A549 (cell line): Measurements from ENCODE around the gene HIPK1. TPM values are rescaled to one million over a fixed set of nuclear protein-coding genes. Genes with fewer than 3 reads are reported as not detected.

ENCODE experiments used
- ATAC-seq, 2 experiments: fragments of 200-7000 bp in 1 of 2; fragments of >200 bp in 1 of 2; cut with Nextera tagmentation in 1 of 2; cut with Tn5 transposase in 1 of 2; 3 replicates each; pipeline versions ENCODE4 v1.8.0 to v1.9.1; 2018 to 2020; ENCODE audit warnings: mild to moderate bottlenecking in 1 of 2, moderate library complexity in 1 of 2
- CTCF ChIA-PET: fragments of 300-600 bp; sonication (Branson Sonifier 250); formaldehyde crosslinking; extraction: SDS; loops from one replicate; lab custom pipeline; 2021; ENCODE audit warnings: antibody characterized with exemption, inconsistent platforms; lab: Yijun Ruan, JAX
- POLR2A ChIA-PET: fragments of 350-600 bp; formaldehyde crosslinking; extraction: SDS; loops from one replicate; lab custom pipeline; 2021; ENCODE audit warnings: antibody characterized with exemption, inconsistent platforms; lab: Yijun Ruan, JAX
- DNase-seq, 2 experiments: peaks; one replicate each; pipeline versions ENCODE4 v3.0.0 to v3.0.0-alpha.2; 2011 to 2016; ENCODE audit warnings: low read depth in 1 of 2, low spot score in 1 of 2
- FAIRE-seq: peaks from 2 replicates; lab custom pipeline; 2011; peaks lifted over from hg19 to GRCh38; lab: Jason Lieb, UNC
- H3K27ac ChIP-seq, 2 experiments: fragments of >200 bp; sonication (Bioruptor Twin); formaldehyde crosslinking; 3 replicates each; pipeline ENCODE4 v1.5.1; 2016 to 2017
- H3K4me1 ChIP-seq: fragments of >200 bp; sonication (Bioruptor Twin); formaldehyde crosslinking; 3 replicates; pipeline ENCODE4 v1.6.1; 2016
- H3K4me2 ChIP-seq: fragments of >200 bp; sonication (Bioruptor Twin); formaldehyde crosslinking; 3 replicates; pipeline ENCODE4 v1.6.1; 2016
- H3K4me3 ChIP-seq: fragments of >200 bp; sonication (Bioruptor Twin); formaldehyde crosslinking; 3 replicates; pipeline ENCODE4 v1.5.1; 2016
- H3K9me3 ChIP-seq: fragments of >200 bp; sonication (Bioruptor Twin); formaldehyde crosslinking; 3 replicates; pipeline ENCODE4 v1.6.1; 2016
- CBX8 ChIP-seq: fragments of 200-600 bp; sonication (generic); IDR thresholded peaks from 2 replicates; pipeline ENCODE4 v1.6.1; 2016
- CEBPB ChIP-seq, 2 experiments: fragments of >200 bp in 1 of 2; sonication (Bioruptor Twin) in 1 of 2; formaldehyde crosslinking in 1 of 2; IDR thresholded peaks; 2 replicates each; pipeline ENCODE4 v1.6.1; 2012 to 2016
- CHD4 ChIP-seq: fragments of 200-600 bp; sonication (generic); IDR thresholded peaks from 2 replicates; pipeline ENCODE4 v1.6.1; 2016; ENCODE audit warnings: antibody characterized with exemption, mild to moderate bottlenecking, borderline replicate concordance
- EHF ChIP-seq: fragments of 250-450 bp; sonication (Bioruptor Pico); IDR thresholded peaks from 2 replicates; pipeline ENCODE4 v1.5.0; 2020; ENCODE audit warnings: mild to moderate bottlenecking
- FOSB ChIP-seq: fragments of 250-450 bp; sonication (Bioruptor Pico); IDR thresholded peaks from 2 replicates; pipeline ENCODE4 v1.5.0; 2020; ENCODE audit warnings: mild to moderate bottlenecking, moderate library complexity
- FOSL2 ChIP-seq, 2 experiments: fragments of 450-650 bp in 1 of 2; fragments of >200 bp in 1 of 2; sonication (Bioruptor Twin) in 1 of 2; formaldehyde crosslinking; IDR thresholded peaks; 2 replicates each; pipeline versions ENCODE4 v1.5.0 to v1.6.1; 2016 to 2020; ENCODE audit warnings: mild to moderate bottlenecking in 1 of 2, moderate library complexity in 1 of 2
- FOXS1 ChIP-seq: fragments of 250-450 bp; sonication (Bioruptor Pico); IDR thresholded peaks from 2 replicates; pipeline ENCODE4 v1.5.0; 2020; ENCODE audit warnings: mild to moderate bottlenecking, moderate library complexity
- HDAC2 ChIP-seq: fragments of 200-600 bp; sonication (generic); IDR thresholded peaks from 2 replicates; pipeline ENCODE4 v1.6.1; 2016
- HOXA7 ChIP-seq: fragments of 250-450 bp; sonication (Bioruptor Pico); IDR thresholded peaks from 2 replicates; pipeline ENCODE4 v1.5.0; 2020; ENCODE audit warnings: mild to moderate bottlenecking, moderate library complexity
- HOXB5 ChIP-seq: fragments of 250-450 bp; sonication (Bioruptor Pico); IDR thresholded peaks from 2 replicates; pipeline ENCODE4 v1.5.0; 2020; ENCODE audit warnings: mild to moderate bottlenecking, moderate library complexity
- JUN ChIP-seq, 2 experiments: fragments of >200 bp; sonication (Bioruptor Twin); formaldehyde crosslinking; IDR thresholded peaks; 2 replicates in 1 of 2; 3 replicates in 1 of 2; pipeline ENCODE4 v1.6.1; 2016 to 2017
- KDM1A ChIP-seq: fragments of 200-600 bp; sonication (generic); IDR thresholded peaks from 2 replicates; pipeline ENCODE4 v1.6.1; 2016; ENCODE audit warnings: low read depth, mild to moderate bottlenecking
- MAFK ChIP-seq: fragments of 450-650 bp; IDR thresholded peaks from 2 replicates; pipeline ENCODE4 v1.6.1; 2014; ENCODE audit not compliant: partially characterized antibody
- MYC ChIP-seq: IDR thresholded peaks from 2 replicates; pipeline ENCODE4 v1.6.1; 2012; ENCODE audit warnings: mild to moderate bottlenecking, inconsistent platforms, low read length, improper control_type of control experiment, borderline replicate concordance
- NFE2L2 ChIP-seq: fragments of 150-350 bp; conservative IDR thresholded peaks from 2 replicates; pipeline ENCODE4 v1.6.1; 2014; ENCODE audit warnings: low read length
- POLR2A ChIP-seq: IDR thresholded peaks from 2 replicates; pipeline ENCODE4 v1.6.1; 2012; ENCODE audit warnings: mild to moderate bottlenecking, low read length
- POLR2AphosphoS2 ChIP-seq: conservative IDR thresholded peaks from 2 replicates; pipeline ENCODE4 v1.6.1; 2012; ENCODE audit warnings: low read length, improper control_type of control experiment, inconsistent platforms
- RAD21 ChIP-seq, 2 experiments: fragments of >200 bp in 1 of 2; sonication (Bioruptor Twin) in 1 of 2; formaldehyde crosslinking in 1 of 2; IDR thresholded peaks in 1 of 2; conservative IDR thresholded peaks in 1 of 2; 2 replicates in 1 of 2; 3 replicates in 1 of 2; pipeline ENCODE4 v1.6.1; 2012 to 2018; ENCODE audit warnings: inconsistent platforms in 1 of 2
- RCOR1 ChIP-seq: fragments of 150-350 bp; IDR thresholded peaks from 2 replicates; pipeline ENCODE4 v1.6.1; 2014; ENCODE audit warnings: antibody characterized with exemption, low read length, low read depth
- SMC3 ChIP-seq: fragments of >200 bp; sonication (Bioruptor Twin); formaldehyde crosslinking; IDR thresholded peaks from 3 replicates; pipeline ENCODE4 v1.6.1; 2018; ENCODE audit warnings: inconsistent platforms
- SREBF2 ChIP-seq: fragments of 450-650 bp; IDR thresholded peaks from 2 replicates; pipeline ENCODE4 v1.6.1; 2014; ENCODE audit warnings: mild to moderate bottlenecking, moderate library complexity
- TFCP2L1 ChIP-seq: fragments of 250-450 bp; sonication (Bioruptor Pico); IDR thresholded peaks from 2 replicates; pipeline ENCODE4 v1.5.0; 2021; ENCODE audit warnings: mild to moderate bottlenecking
- TP53 ChIP-seq: fragments of 250-450 bp; sonication (Bioruptor Pico); IDR thresholded peaks from 2 replicates; pipeline ENCODE4 v1.5.0; 2021; ENCODE audit warnings: mild to moderate bottlenecking, moderate library complexity
- ZC3H11A ChIP-seq: fragments of 450-650 bp; IDR thresholded peaks from 2 replicates; pipeline ENCODE4 v1.6.1; 2014; ENCODE audit warnings: antibody characterized with exemption, mild to moderate bottlenecking
- ZFP36 ChIP-seq: fragments of 450-650 bp; IDR thresholded peaks from 2 replicates; pipeline ENCODE4 v1.6.1; 2014; ENCODE audit warnings: borderline replicate concordance; ENCODE audit not compliant: partially characterized antibody
- ZSCAN20 ChIP-seq: fragments of 250-450 bp; sonication (Bioruptor Pico); IDR thresholded peaks from 2 replicates; pipeline ENCODE4 v1.8.0; 2022; ENCODE audit warnings: mild to moderate bottlenecking, moderate library complexity
- WGBS: methylation state at CpG from one replicate; pipeline ENCODE4 v1.1.6; 2017; ENCODE audit errors: missing lambda C conversion rate; 5-methylcytosine and 5-hydroxymethylcytosine counted together
- polyA plus RNA-seq, 4 experiments: library from polyadenylated mRNA; depleted of rRNA in 3 of 4; stranded (reverse); fragments of >200 nt; fragmentation: RNase III in 1 of 4; extraction: RNeasy Plus Mini Kit Qiagen cat#74134 plus additional on column Dnase treatment in 1 of 4; gene quantifications; 2 replicates in 3 of 4; 3 replicates in 1 of 4; pipeline ENCODE4 v1.2.3, GENCODE V29; 2011 to 2017
- TF ChIP-seq, protein P1 (sequence below): fragments of 150-350 bp; IDR thresholded peaks from 2 replicates; pipeline ENCODE4 v1.6.1; 2014; ENCODE audit warnings: low read depth, mild to moderate bottlenecking, low read length
- TF ChIP-seq, protein P2 (sequence below): fragments of 250-450 bp; sonication (Bioruptor Pico); IDR thresholded peaks from 2 replicates; pipeline ENCODE4 v1.5.0; 2020; ENCODE audit warnings: low read depth, mild to moderate bottlenecking, moderate library complexity

Gene HIPK1
- polyA plus RNA-seq, 2 of the 4 experiments (the other 2 are of a cell fraction), result 11.3 to 27.4 TPM

DNA sequence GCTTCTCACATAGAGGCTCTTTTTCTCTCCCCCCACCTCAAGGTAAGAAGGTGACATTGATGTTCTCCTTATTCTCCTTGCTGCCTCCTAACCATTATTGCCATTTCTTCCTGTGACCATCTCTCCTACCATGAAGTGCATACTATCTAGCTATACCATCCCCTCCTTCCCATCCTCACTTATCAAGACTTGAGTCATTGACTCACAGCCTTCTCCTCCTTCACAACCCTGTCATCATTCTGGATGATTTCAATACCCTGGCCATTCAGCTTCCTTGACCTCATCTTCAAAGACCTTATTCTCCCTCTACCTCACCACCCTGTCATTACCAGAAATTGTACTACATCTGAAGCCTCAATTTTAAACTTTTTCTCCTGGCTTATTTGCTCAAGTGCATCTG is 10.9 kb upstream of the HIPK1 start:
- ATAC-seq (no peak), FAIRE-seq (no peak), DNase-seq (no peak)
- TF ChIP-seq TP53 (CRISPR knock-in tag) (no peak), HOXB5 (no peak), SMC3 (no peak), EHF (CRISPR knock-in tag) (no peak), FOSL2 (IDR thresholded peaks at IDR 0.05) (no peak), FOSL2 (CRISPR knock-in tag; IDR thresholded peaks at IDR 0.05) (no peak), ZC3H11A (no peak), POLR2A (no peak), CEBPB (IDR thresholded peaks at IDR 0.05) (no peak), ZFP36 (no peak), NFE2L2 (no peak), RAD21 (conservative IDR thresholded peaks at IDR 0.05 in 1 of 2, IDR thresholded peaks at IDR 0.05 in 1 of 2) (no peak)
- TF ChIP-seq, protein P1, sequence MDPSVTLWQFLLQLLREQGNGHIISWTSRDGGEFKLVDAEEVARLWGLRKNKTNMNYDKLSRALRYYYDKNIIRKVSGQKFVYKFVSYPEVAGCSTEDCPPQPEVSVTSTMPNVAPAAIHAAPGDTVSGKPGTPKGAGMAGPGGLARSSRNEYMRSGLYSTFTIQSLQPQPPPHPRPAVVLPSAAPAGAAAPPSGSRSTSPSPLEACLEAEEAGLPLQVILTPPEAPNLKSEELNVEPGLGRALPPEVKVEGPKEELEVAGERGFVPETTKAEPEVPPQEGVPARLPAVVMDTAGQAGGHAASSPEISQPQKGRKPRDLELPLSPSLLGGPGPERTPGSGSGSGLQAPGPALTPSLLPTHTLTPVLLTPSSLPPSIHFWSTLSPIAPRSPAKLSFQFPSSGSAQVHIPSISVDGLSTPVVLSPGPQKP, result no peak
- TF ChIP-seq, protein P2, sequence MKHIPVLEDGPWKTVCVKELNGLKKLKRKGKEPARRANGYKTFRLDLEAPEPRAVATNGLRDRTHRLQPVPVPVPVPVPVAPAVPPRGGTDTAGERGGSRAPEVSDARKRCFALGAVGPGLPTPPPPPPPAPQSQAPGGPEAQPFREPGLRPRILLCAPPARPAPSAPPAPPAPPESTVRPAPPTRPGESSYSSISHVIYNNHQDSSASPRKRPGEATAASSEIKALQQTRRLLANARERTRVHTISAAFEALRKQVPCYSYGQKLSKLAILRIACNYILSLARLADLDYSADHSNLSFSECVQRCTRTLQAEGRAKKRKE (CRISPR knock-in tag), result no peak
- no peaks in the 10 kb centered on the region for H3K4me1 ChIP-seq
- H3K27ac ChIP-seq, result no peak overlapping the region
- H3K4me3 ChIP-seq, result no peak overlapping the region
- CTCF ChIA-PET, result interaction anchor here (0.8 to 1.1 kb wide), 2 partner anchors 11 to 365 kb away, joined by 3 to 4 read pairs; partner anchors contain the start of gene HIPK1
- H3K9me3 ChIP-seq, result no peaks in the 10 kb centered on the region
- POLR2A ChIA-PET, result no interaction called here
- H3K4me2 ChIP-seq, result no peak overlapping the region

DNA sequence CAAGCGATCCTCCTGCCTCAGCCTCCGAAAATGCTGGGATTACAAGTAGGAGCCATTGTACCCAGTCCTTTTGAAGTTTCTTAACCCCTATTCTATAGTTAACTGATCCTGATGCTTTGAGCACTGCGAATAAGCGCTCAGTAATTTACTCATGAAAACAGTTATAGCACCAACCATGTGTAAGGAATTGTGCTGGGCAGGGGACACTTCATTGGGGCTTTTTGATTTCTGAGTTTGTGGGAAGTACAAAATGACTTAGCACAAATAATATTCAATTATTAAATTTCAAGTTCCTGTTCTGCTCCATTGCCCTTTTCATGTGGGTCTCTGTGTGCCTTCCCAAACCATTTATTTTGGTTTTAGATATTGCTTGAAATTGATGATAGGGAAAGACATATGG is 6.2 kb upstream of the HIPK1 start:
- ATAC-seq (no peak), DNase-seq (no peak), FAIRE-seq (no peak)
- TF ChIP-seq HDAC2 (no peak), KDM1A (no peak), ZSCAN20 (CRISPR knock-in tag) (no peak), RCOR1 (no peak), FOSB (CRISPR knock-in tag) (no peak), SREBF2 (no peak), JUN (IDR thresholded peaks at IDR 0.05) (no peak), HOXA7 (no peak), MAFK (no peak), MYC (no peak), FOXS1 (CRISPR knock-in tag) (no peak), POLR2AphosphoS2 (no peak), CBX8 (no peak), ZC3H11A (no peak), TFCP2L1 (no peak), CHD4 (no peak)
- WGBS, result 65% methylated on average over 4 of the region's 4 CpGs
- Histone ChIP-seq H3K4me3 (no peak overlapping the region), H3K4me2 (no peak overlapping the region), H3K4me1 (peaks cover 1% of the 10 kb centered on the region; the same call in 2 of the 3 replicates), H3K9me3 (no peaks in the 10 kb centered on the region), H3K27ac (no peak overlapping the region)
- CTCF ChIA-PET, result no interaction called here
- POLR2A ChIA-PET, result no interaction called here
